H9 (cell line): ENCODE data around the gene ACKR3. TPM values are rescaled to one million over a fixed set of nuclear protein-coding genes. Genes with fewer than 3 reads are reported as not detected.

ENCODE experiments used
- DNase-seq: peaks from one replicate; pipeline ENCODE4 v3.0.0-alpha.2; 2017
- H2AFZ ChIP-seq: one replicate; pipeline ENCODE4 v1.6.1; 2013; ENCODE audit warnings: mild to moderate bottlenecking, low read length, control low read depth, moderate library complexity
- H2AK5ac ChIP-seq: 2 replicates; pipeline ENCODE4 v1.6.1; 2013; ENCODE audit warnings: low read length, control low read depth, mixed read lengths; ENCODE audit not compliant: insufficient read length
- H2BK120ac ChIP-seq: one replicate; pipeline ENCODE4 v1.6.1; 2013; ENCODE audit warnings: low read depth, mild to moderate bottlenecking, low read length, control low read depth, inconsistent platforms; ENCODE audit not compliant: poor library complexity, severe bottlenecking
- H2BK12ac ChIP-seq: 2 replicates; pipeline ENCODE4 v1.6.1; 2013; ENCODE audit warnings: low read length, control low read depth, mixed read lengths, low read depth; ENCODE audit not compliant: insufficient read length
- H2BK15ac ChIP-seq: 2 replicates; pipeline ENCODE4 v1.6.1; 2013; ENCODE audit warnings: low read depth, low read length, control low read depth
- H2BK20ac ChIP-seq: one replicate; pipeline ENCODE4 v1.6.1; 2013; ENCODE audit warnings: low read depth, mild to moderate bottlenecking, low read length, control low read depth, inconsistent platforms; ENCODE audit not compliant: poor library complexity, severe bottlenecking
- H2BK5ac ChIP-seq: 2 replicates; pipeline ENCODE4 v1.6.1; 2013; ENCODE audit warnings: low read length, control low read depth, mixed read lengths; ENCODE audit not compliant: insufficient read length
- H3K14ac ChIP-seq: 2 replicates; pipeline ENCODE4 v1.6.1; 2013; ENCODE audit warnings: low read length, control low read depth; ENCODE audit not compliant: insufficient read depth
- H3K18ac ChIP-seq: 2 replicates; pipeline ENCODE4 v1.6.1; 2013; ENCODE audit warnings: low read depth, mild to moderate bottlenecking, mixed read lengths, low read length, control low read depth; ENCODE audit not compliant: insufficient read length
- H3K23ac ChIP-seq: 2 replicates; pipeline ENCODE4 v1.6.1; 2013; ENCODE audit warnings: low read length, control low read depth, mixed read lengths, low read depth; ENCODE audit not compliant: insufficient read length
- H3K23me2 ChIP-seq: 2 replicates; pipeline ENCODE4 v1.6.1; 2013; ENCODE audit warnings: low read depth, mild to moderate bottlenecking, mixed read lengths, low read length, control low read depth; ENCODE audit not compliant: insufficient read length, poor library complexity, severe bottlenecking
- H3K27ac ChIP-seq: 2 replicates; pipeline ENCODE4 v1.5.1; 2013; ENCODE audit warnings: low read length, control low read depth, mixed read lengths, low read depth; ENCODE audit not compliant: insufficient read length
- H3K27me3 ChIP-seq: 2 replicates; pipeline ENCODE4 v1.6.1; 2013; ENCODE audit warnings: low read length, control low read depth, inconsistent platforms; ENCODE audit not compliant: insufficient read depth
- H3K4ac ChIP-seq: 2 replicates; pipeline ENCODE4 v1.6.1; 2013; ENCODE audit warnings: low read depth, mild to moderate bottlenecking, control low read depth, inconsistent platforms, low read length, moderate library complexity
- H3K4me1 ChIP-seq: 2 replicates; pipeline ENCODE4 v1.6.1; 2013; ENCODE audit warnings: low read length, control low read depth, inconsistent platforms; ENCODE audit not compliant: insufficient read depth
- H3K4me2 ChIP-seq: 2 replicates; pipeline ENCODE4 v1.6.1; 2013; ENCODE audit warnings: low read length, control low read depth, mixed read lengths; ENCODE audit not compliant: insufficient read length, insufficient read depth
- H3K56ac ChIP-seq: 2 replicates; pipeline ENCODE4 v1.6.1; 2013; ENCODE audit warnings: low read depth, mild to moderate bottlenecking, mixed read lengths, low read length, control low read depth; ENCODE audit not compliant: insufficient read length
- H3K79me1 ChIP-seq: 2 replicates; pipeline ENCODE4 v1.6.1; 2013; ENCODE audit warnings: low read depth, mild to moderate bottlenecking, moderate library complexity, low read length, control low read depth, inconsistent platforms; ENCODE audit not compliant: insufficient read depth, poor library complexity, severe bottlenecking
- H3K79me2 ChIP-seq: 2 replicates; pipeline ENCODE4 v1.6.1; 2013; ENCODE audit warnings: low read length, control low read depth, inconsistent platforms; ENCODE audit not compliant: insufficient read depth
- H3K9ac ChIP-seq: 2 replicates; pipeline ENCODE4 v1.6.1; 2013; ENCODE audit warnings: low read length, control low read depth, mixed read lengths; ENCODE audit not compliant: insufficient read length; ENCODE audit errors: extremely low read depth
- H3K9me3 ChIP-seq: one replicate; pipeline ENCODE4 v1.6.1; 2013; ENCODE audit warnings: low read depth, low read length, inconsistent platforms; ENCODE audit not compliant: control insufficient read depth
- H3T11ph ChIP-seq: one replicate; pipeline ENCODE4 v1.6.1; 2013; ENCODE audit warnings: mild to moderate bottlenecking, low read length, control low read depth, inconsistent platforms
- H4K20me1 ChIP-seq: one replicate; pipeline ENCODE4 v1.6.1; 2013; ENCODE audit not compliant: control insufficient read depth, insufficient read length, insufficient read depth
- H4K5ac ChIP-seq: 2 replicates; pipeline ENCODE4 v1.6.1; 2013; ENCODE audit warnings: low read depth, mild to moderate bottlenecking, mixed read lengths, low read length, control low read depth; ENCODE audit not compliant: insufficient read length
- H4K8ac ChIP-seq: replicated peaks from 2 replicates; pipeline ENCODE4 v1.6.1; 2013; ENCODE audit warnings: low read length, control low read depth, mixed read lengths, low read depth; ENCODE audit not compliant: insufficient read length
- H4K91ac ChIP-seq: 2 replicates; pipeline ENCODE4 v1.6.1; 2013; ENCODE audit warnings: low read depth, mild to moderate bottlenecking, moderate library complexity, mixed read lengths, low read length, control low read depth; ENCODE audit not compliant: insufficient read length
- H3K27ac Mint-ChIP-seq, 3 experiments: 2 replicates in 2 of 3; 3 replicates in 1 of 3; pipeline ENCODE4 v1.8.0; 2020 to 2021; ENCODE audit warnings: mixed read lengths in 3 of 3, mild to moderate bottlenecking in 1 of 3, moderate library complexity in 1 of 3
- H3K27me3 Mint-ChIP-seq: 2 replicates; pipeline ENCODE4 v1.8.0; 2021; ENCODE audit warnings: low read depth, mild to moderate bottlenecking, moderate library complexity, mixed read lengths
- H3K36me3 Mint-ChIP-seq, 3 experiments: 2 replicates in 2 of 3; 3 replicates in 1 of 3; pipeline ENCODE4 v1.8.0; 2020 to 2021; ENCODE audit warnings: low read depth in 3 of 3, mixed read lengths in 3 of 3; ENCODE audit not compliant: insufficient read depth in 1 of 3
- H3K4me1 Mint-ChIP-seq, 2 experiments: 2 replicates each; pipeline ENCODE4 v1.8.0; 2020; ENCODE audit warnings: mixed read lengths in 2 of 2
- H3K4me3 Mint-ChIP-seq, 2 experiments: 2 replicates in 1 of 2; 3 replicates in 1 of 2; pipeline ENCODE4 v1.8.0; 2020 to 2021; ENCODE audit warnings: mild to moderate bottlenecking in 2 of 2, mixed read lengths in 2 of 2, moderate library complexity in 1 of 2
- H3K9me3 Mint-ChIP-seq, 2 experiments: 2 replicates in 1 of 2; 3 replicates in 1 of 2; pipeline ENCODE4 v1.8.0; 2020; ENCODE audit warnings: mild to moderate bottlenecking in 2 of 2, mixed read lengths in 2 of 2, moderate library complexity in 1 of 2
- CTCF ChIP-seq: fragments of 200-600 bp; sonication (generic); conservative IDR thresholded peaks from 3 replicates; pipeline ENCODE4 v1.8.0; 2021; ENCODE audit warnings: antibody characterized with exemption, mild to moderate bottlenecking
- WGBS: extraction: QIAGEN DNeasy Blood & Tissue Kit; methylation state at CpG from one replicate; pipeline ENCODE4 v1.1.7; 2013; ENCODE audit warnings: missing lambda C conversion rate, low lambda C conversion rate, mixed read lengths; ENCODE audit not compliant: insufficient read length; ENCODE audit errors: extremely low coverage; 5-methylcytosine and 5-hydroxymethylcytosine counted together
- total RNA-seq: library from RNA; stranded (reverse); gene quantifications from 2 replicates; pipeline ENCODE4 v1.2.1, GENCODE V29; 2021

ACKR3 gene
- total RNA-seq, 1 experiment from 2014 or later = 0.44 TPM

GRCh38 chr2:236548179-236548921, 21.3 kb upstream of the ACKR3 start:
- no peak overlapping the region for H3T11ph ChIP-seq
- TF ChIP-seq CTCF = no peak
- H4K8ac ChIP-seq = no peak overlapping the region
- H4K20me1 ChIP-seq = no peaks in the 10 kb centered on the region
- Mint-ChIP-seq H3K36me3 (peaks cover 0 to 5% (median 0%) of the 10 kb centered on the region in 3 experiments; a peak in 1 of 7 replicates), H3K4me3 (no peak overlapping the region), H3K27me3 (peaks cover 5% of the 10 kb centered on the region), H3K4me1 (peaks cover 30 to 31% of the 10 kb centered on the region in 2 experiments), H3K9me3 (peaks cover 0 to 2% of the 10 kb centered on the region in 2 experiments; a peak in 3 of 5 replicates), H3K27ac (no peak overlapping the region)
- H3K4me1 ChIP-seq = no peaks in the 10 kb centered on the region; the same call in 1 of the 2 replicates
- H4K5ac ChIP-seq = no peak overlapping the region
- no peak overlapping the region for H3K9ac ChIP-seq
- no peak overlapping the region for H2BK120ac ChIP-seq
- H2BK5ac ChIP-seq = no peak overlapping the region
- no peak overlapping the region for H4K91ac ChIP-seq
- no peaks in the 10 kb centered on the region for H3K79me2 ChIP-seq
- no peak overlapping the region for H2BK15ac ChIP-seq
- no peak overlapping the region for H3K4ac ChIP-seq
- H3K27ac ChIP-seq = no peak overlapping the region
- no peak for DNase-seq
- H3K23me2 ChIP-seq = no peaks in the 10 kb centered on the region
- H2BK12ac ChIP-seq = no peak overlapping the region
- H3K9me3 ChIP-seq = no peaks in the 10 kb centered on the region
- no peak overlapping the region for H2AK5ac ChIP-seq
- H3K18ac ChIP-seq = no peak overlapping the region
- no peak overlapping the region for H3K14ac ChIP-seq
- H3K4me2 ChIP-seq = no peak overlapping the region
- no peaks in the 10 kb centered on the region for H3K79me1 ChIP-seq
- H2BK20ac ChIP-seq = no peak overlapping the region
- H3K23ac ChIP-seq = no peak overlapping the region
- H3K56ac ChIP-seq = no peak overlapping the region
- no CpG with 5 or more reads among the region's 5 CpGs for WGBS
- H3K27me3 ChIP-seq = no peaks in the 10 kb centered on the region
- H2AFZ ChIP-seq = no peak overlapping the region
